GM19467 (cell line): ENCODE results near the gene MRTFB.

Experiments
- ATAC-seq: cut with Tn5 transposase; IDR thresholded peaks from one replicate; pipeline ENCODE4 v1.9.1; 2021; ENCODE audit warnings: mild to moderate bottlenecking, moderate library complexity; ENCODE audit not compliant: unreplicated experiment

Gene MRTFB

GRCh38 chr16:14219983-14220382, 148.9 kb downstream of the MRTFB start:
- no peak for ATAC-seq

- ATAC-seq, result no peak
Measured at GRCh38 chr16:14223632-14224031, 152.5 kb downstream of the MRTFB start.

GRCh38 chr16:14225457-14225856, 154.3 kb downstream of the MRTFB start:
- no peak for ATAC-seq

GRCh38 chr16:14232106-14232864, 161.2 kb downstream of the MRTFB start:
- ATAC-seq, result no peak

- no peak for ATAC-seq
Measured at GRCh38 chr16:14236401-14236800, 165.3 kb downstream of the MRTFB start.

- no peak for ATAC-seq
Measured at GRCh38 chr16:14238756-14239155, 167.6 kb downstream of the MRTFB start.

GRCh38 chr16:14239791-14240190, 168.7 kb downstream of the MRTFB start:
- no peak for ATAC-seq

- no peak for ATAC-seq
Measured at GRCh38 chr16:14240219-14240843, 169.2 kb downstream of the MRTFB start.

- ATAC-seq, result no peak
Measured at GRCh38 chr16:14240964-14241363, 169.8 kb downstream of the MRTFB start.

- ATAC-seq, result no peak
Measured at GRCh38 chr16:14241631-14242030, 170.5 kb downstream of the MRTFB start.

GRCh38 chr16:14242769-14243168, 171.7 kb downstream of the MRTFB start:
- no peak for ATAC-seq

- ATAC-seq, result no peak
Measured at GRCh38 chr16:14244196-14245010, 173.3 kb downstream of the MRTFB start.

GRCh38 chr16:14248791-14249190, 177.7 kb downstream of the MRTFB start:
- ATAC-seq, result no peak

- no peak for ATAC-seq
Measured at GRCh38 chr16:14249291-14250032, 178.3 kb downstream of the MRTFB start.

GRCh38 chr16:14251419-14251818, 180.3 kb downstream of the MRTFB start:
- no peak for ATAC-seq

GRCh38 chr16:14252860-14253259, 181.7 kb downstream of the MRTFB start:
- ATAC-seq, result no peak

- no peak for ATAC-seq
Measured at GRCh38 chr16:14263011-14263410, 191.9 kb downstream of the MRTFB start.

GRCh38 chr16:14263769-14264168, 192.7 kb downstream of the MRTFB start:
- ATAC-seq, result no peak

GRCh38 chr16:14264327-14264943, 193.3 kb downstream of the MRTFB start:
- no peak for ATAC-seq

- ATAC-seq, result no peak
Measured at GRCh38 chr16:14268073-14268472, 197.0 kb downstream of the MRTFB start.

GRCh38 chr16:14275934-14276333, 204.8 kb downstream of the MRTFB start:
- no peak for ATAC-seq
